B cell (primary cell): ENCODE measurements around the gene COX10. TPM values are rescaled to one million over a fixed set of nuclear protein-coding genes. Genes with fewer than 3 reads are reported as not detected.

Source experiments
- ATAC-seq: fragments of 200-7000 bp; cut with Tn5 transposase; one replicate; pipeline ENCODE4 v1.10.0; 2021; ENCODE audit warnings: low read depth, mild to moderate bottlenecking, moderate number of reproducible peaks, moderate library complexity
- CTCF ChIA-PET: fragments of 350-600 bp; sonication (Branson Sonifier 250); formaldehyde crosslinking; loops from one replicate; lab custom pipeline; 2021; ENCODE audit warnings: antibody characterized with exemption, inconsistent platforms; lab: Charles Lee
- POLR2A ChIA-PET: fragments of 350-600 bp; sonication (Branson Sonifier 250); formaldehyde crosslinking; loops from one replicate; lab custom pipeline; 2021; ENCODE audit warnings: antibody characterized with exemption; lab: Charles Lee
- DNase-seq: peaks from one replicate; pipeline ENCODE4 v3.0.0; 2013
- H2AFZ ChIP-seq: 2 replicates; pipeline ENCODE4 v1.6.1; 2012; ENCODE audit warnings: mild to moderate bottlenecking, low read depth, low read length; ENCODE audit not compliant: insufficient read depth, poor library complexity, severe bottlenecking
- H3K27ac ChIP-seq, 2 donors: 1 replicate in 1 of 2; 2 replicates in 1 of 2; pipeline ENCODE4 v1.5.1; 2012 to 2013; ENCODE audit warnings: low read length in 2 of 2, mild to moderate bottlenecking in 2 of 2, moderate library complexity in 1 of 2
- H3K27me3 ChIP-seq, 4 experiments: fragments of 200-600 bp in 1 of 4; sonication (generic) in 1 of 4; replicated peaks in 1 of 4; 1 replicate in 2 of 4; 2 replicates in 2 of 4; pipeline versions ENCODE4 v1.6.1 to v1.7.0; 2013 to 2016; ENCODE audit warnings: low read length in 3 of 4, mild to moderate bottlenecking in 2 of 4, mixed read lengths in 1 of 4, moderate library complexity in 1 of 4; ENCODE audit not compliant: insufficient read depth in 4 of 4, control insufficient read depth in 3 of 4; ENCODE audit errors: control extremely low read depth in 1 of 4
- H3K36me3 ChIP-seq, 2 experiments: replicated peaks in 1 of 2; 1 replicate in 1 of 2; 2 replicates in 1 of 2; pipeline versions ENCODE4 v1.6.1 to v1.7.1; 2013; ENCODE audit warnings: low read length in 1 of 2; ENCODE audit not compliant: insufficient read depth in 2 of 2, control insufficient read depth in 1 of 2; ENCODE audit errors: control extremely low read depth in 1 of 2, extremely low read depth in 1 of 2
- H3K4me1 ChIP-seq, 2 donors: fragments of 200-600 bp in 1 of 2; sonication (generic) in 1 of 2; 1 replicate in 1 of 2; 2 replicates in 1 of 2; pipeline versions ENCODE4 v1.5.1 to v1.6.1; 2013 to 2017; ENCODE audit warnings: low read length in 2 of 2; ENCODE audit not compliant: control insufficient read depth in 2 of 2, insufficient read depth in 2 of 2
- H3K4me2 ChIP-seq: replicated peaks from 2 replicates; pipeline ENCODE3; 2012; ENCODE audit warnings: mild to moderate bottlenecking, low read depth, low read length; ENCODE audit not compliant: poor library complexity, severe bottlenecking
- H3K4me3 ChIP-seq, 5 experiments: fragments of 200-600 bp in 1 of 5; sonication (generic) in 1 of 5; 1 replicate in 3 of 5; 2 replicates in 2 of 5; pipeline versions ENCODE4 v1.5.1 to v1.7.0; 2011 to 2016; ENCODE audit warnings: low read length in 4 of 5, mild to moderate bottlenecking in 4 of 5, low read depth in 2 of 5, control low read depth in 1 of 5, moderate library complexity in 1 of 5; ENCODE audit not compliant: insufficient read depth in 1 of 5; ENCODE audit errors: control extremely low read depth in 1 of 5, extremely low read depth in 1 of 5
- H3K79me2 ChIP-seq: fragments of 200-600 bp; sonication (generic); one replicate; pipeline ENCODE4 v1.6.0; 2016; ENCODE audit warnings: low read length; ENCODE audit not compliant: control insufficient read depth, insufficient read depth
- H3K9ac ChIP-seq: fragments of 200-600 bp; sonication (generic); 2 replicates; pipeline ENCODE4 v1.6.1; 2017; ENCODE audit warnings: mild to moderate bottlenecking, low read length, moderate library complexity
- H3K9me3 ChIP-seq, 3 donors: one replicate each; pipeline versions ENCODE4 v1.6.1 to v1.7.1; 2013; ENCODE audit warnings: low read length in 2 of 3; ENCODE audit not compliant: control insufficient read depth in 2 of 3, insufficient read depth in 1 of 3; ENCODE audit errors: control extremely low read depth in 1 of 3
- H4K20me1 ChIP-seq: 2 replicates; pipeline ENCODE4 v1.6.0; 2012; ENCODE audit warnings: mild to moderate bottlenecking, low read length; ENCODE audit not compliant: insufficient read depth, control insufficient read depth, poor library complexity, severe bottlenecking
- H3K27ac Mint-ChIP-seq: one replicate; pipeline ENCODE4 v1.8.0; 2021; ENCODE audit warnings: mixed read lengths
- H3K27me3 Mint-ChIP-seq: one replicate; pipeline ENCODE4 v1.8.0; 2021; ENCODE audit warnings: mixed read lengths
- H3K4me1 Mint-ChIP-seq: one replicate; pipeline ENCODE4 v1.8.0; 2021; ENCODE audit warnings: mixed read lengths
- H3K4me3 Mint-ChIP-seq: one replicate; pipeline ENCODE4 v1.8.0; 2021; ENCODE audit warnings: mixed read lengths
- H3K9me3 Mint-ChIP-seq: one replicate; pipeline ENCODE4 v1.8.0; 2022; ENCODE audit warnings: mixed read lengths; ENCODE audit not compliant: insufficient read depth
- EZH2 ChIP-seq: IDR thresholded peaks from 2 replicates; pipeline ENCODE4 v1.6.1; 2012; ENCODE audit warnings: borderline replicate concordance, low read depth, mild to moderate bottlenecking, moderate library complexity, low read length; ENCODE audit not compliant: insufficient read depth, poor library complexity, severe bottlenecking
- WGBS: methylation state at CpG from one replicate; pipeline ENCODE4 v1.1.5; 2013; ENCODE audit warnings: missing lambda C conversion rate; ENCODE audit not compliant: insufficient coverage; 5-methylcytosine and 5-hydroxymethylcytosine counted together
- intact Hi-C: fragments of 100-400 bp; cut with micrococcal nuclease; formaldehyde crosslinking; loops from one replicate; pipeline ENCODE4 v1.10.0; 2022
- polyA plus RNA-seq: library from polyadenylated mRNA; depleted of rRNA; stranded (reverse); fragments of >200 nt; gene quantifications from 2 replicates; pipeline ENCODE4 v1.2.3, GENCODE V29; 2012
- total RNA-seq, 2 donors: library from RNA; stranded (reverse); fragments of 120-200 nt in 1 of 2; gene quantifications; 1 replicate in 1 of 2; 2 replicates in 1 of 2; pipeline versions ENCODE4 v1.2.3 to v1.2.4, GENCODE V29; 2013 to 2022
- TF ChIP-seq, protein P1 (sequence below): fragments of 200-600 bp; IDR thresholded peaks from one replicate; pipeline ENCODE4 v1.8.0; 2022; ENCODE audit warnings: antibody characterized with exemption, mild to moderate bottlenecking

COX10 gene
- total and polyA plus RNA-seq, 2 donors (not counting 1 experiment from before 2014, with no cell fraction given): 21.8 to 23.3 TPM

- intact Hi-C loops: no loop called here
- H3K4me1 ChIP-seq: no peaks in the 10 kb centered on the region
- H3K27ac ChIP-seq: no peak overlapping the region
- WGBS: 90% methylated on average over 4 of the region's 4 CpGs
- H3K9me3 Mint-ChIP-seq: no peaks in the 10 kb centered on the region
- no peaks in the 10 kb centered on the region for H3K27me3 ChIP-seq
- peaks cover 0 to 1% (median 0%) of the 10 kb centered on the region in 3 donors for H3K9me3 ChIP-seq
- no peaks in the 10 kb centered on the region for H3K4me1 Mint-ChIP-seq
- TF ChIP-seq, protein P1, sequence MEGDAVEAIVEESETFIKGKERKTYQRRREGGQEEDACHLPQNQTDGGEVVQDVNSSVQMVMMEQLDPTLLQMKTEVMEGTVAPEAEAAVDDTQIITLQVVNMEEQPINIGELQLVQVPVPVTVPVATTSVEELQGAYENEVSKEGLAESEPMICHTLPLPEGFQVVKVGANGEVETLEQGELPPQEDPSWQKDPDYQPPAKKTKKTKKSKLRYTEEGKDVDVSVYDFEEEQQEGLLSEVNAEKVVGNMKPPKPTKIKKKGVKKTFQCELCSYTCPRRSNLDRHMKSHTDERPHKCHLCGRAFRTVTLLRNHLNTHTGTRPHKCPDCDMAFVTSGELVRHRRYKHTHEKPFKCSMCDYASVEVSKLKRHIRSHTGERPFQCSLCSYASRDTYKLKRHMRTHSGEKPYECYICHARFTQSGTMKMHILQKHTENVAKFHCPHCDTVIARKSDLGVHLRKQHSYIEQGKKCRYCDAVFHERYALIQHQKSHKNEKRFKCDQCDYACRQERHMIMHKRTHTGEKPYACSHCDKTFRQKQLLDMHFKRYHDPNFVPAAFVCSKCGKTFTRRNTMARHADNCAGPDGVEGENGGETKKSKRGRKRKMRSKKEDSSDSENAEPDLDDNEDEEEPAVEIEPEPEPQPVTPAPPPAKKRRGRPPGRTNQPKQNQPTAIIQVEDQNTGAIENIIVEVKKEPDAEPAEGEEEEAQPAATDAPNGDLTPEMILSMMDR: no peak
- no peak for TF ChIP-seq EZH2
- H3K4me3 ChIP-seq: no peak overlapping the region
- peaks cover 14% of the 10 kb centered on the region for H4K20me1 ChIP-seq
- no peak overlapping the region for H2AFZ ChIP-seq
- DNase-seq (no peak), ATAC-seq (no peak)
- ChIA-PET POLR2A (no interaction called here), CTCF (no interaction called here)
- H3K27me3 Mint-ChIP-seq: no peaks in the 10 kb centered on the region
- H3K79me2 ChIP-seq: no peaks in the 10 kb centered on the region
- no peak overlapping the region for H3K4me2 ChIP-seq
- no peak overlapping the region for H3K9ac ChIP-seq
- no peak overlapping the region for H3K27ac Mint-ChIP-seq
- H3K4me3 Mint-ChIP-seq: no peak overlapping the region
- H3K36me3 ChIP-seq: no peaks in the 10 kb centered on the region
These were observed 83.4 kb downstream of the COX10 start for GRCh38 chr17:14152721-14153120.

DNA sequence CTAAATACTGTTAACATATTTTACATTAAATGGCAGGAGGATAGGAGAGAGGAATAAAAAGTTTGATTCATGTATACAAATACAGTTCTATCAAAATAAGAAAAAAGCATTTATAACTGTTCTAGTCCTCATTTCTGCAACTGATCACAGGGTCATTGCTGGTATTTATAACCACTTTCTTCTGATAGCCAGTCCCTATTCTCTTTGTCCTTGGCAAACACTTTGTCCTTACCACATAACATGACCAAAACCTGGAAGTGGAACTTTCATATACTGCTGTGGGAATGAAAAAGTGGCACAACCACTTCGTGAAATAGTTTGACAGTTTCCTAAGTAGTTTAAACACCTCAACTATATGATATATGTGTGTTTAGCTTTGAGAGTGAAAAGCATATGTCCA, 84.1 kb downstream of the COX10 start:
- Mint-ChIP-seq H3K27me3 (no peaks in the 10 kb centered on the region), H3K9me3 (no peaks in the 10 kb centered on the region), H3K4me3 (no peak overlapping the region), H3K4me1 (no peaks in the 10 kb centered on the region), H3K27ac (no peak overlapping the region)
- Histone ChIP-seq H3K4me1 (no peaks in the 10 kb centered on the region), H2AFZ (no peak overlapping the region), H3K9me3 (peaks cover 0 to 1% (median 0%) of the 10 kb centered on the region in 3 donors), H3K4me2 (no peak overlapping the region), H3K27me3 (no peaks in the 10 kb centered on the region), H3K36me3 (no peaks in the 10 kb centered on the region), H3K4me3 (no peak overlapping the region), H3K9ac (no peak overlapping the region), H3K79me2 (no peaks in the 10 kb centered on the region), H3K27ac (no peak overlapping the region), H4K20me1 (peaks cover 19% of the 10 kb centered on the region)
- CTCF ChIA-PET: no interaction called here
- TF ChIP-seq EZH2: no peak
- TF ChIP-seq, protein P1: no peak
- WGBS: no CpG with 5 or more reads among the region's 1 CpG
- no peak for ATAC-seq
- POLR2A ChIA-PET: no interaction called here
- DNase-seq: no peak
- intact Hi-C loops: no loop called here
